GM20431 (cell line): Measurements from ENCODE around the gene TRAPPC2.

Source experiments
- in situ Hi-C: fragments of 300-500 bp; cut with MseI, MboI; formaldehyde crosslinking; loops from one replicate; pipeline ENCODE4 v1.15.0; 2020; ENCODE audit warnings: low sequenced_read_pairs; ENCODE audit not compliant: unreplicated experiment

Gene TRAPPC2

GRCh38 chrX:13702111-13702789 is 32.2 kb downstream of the TRAPPC2 start:
- in situ Hi-C loops: no loop called here

GRCh38 chrX:13700380-13700779 is 34.0 kb downstream of the TRAPPC2 start:
- in situ Hi-C loops: no loop called here

- in situ Hi-C loops: no loop called here
Observed at GRCh38 chrX:13699183-13699826, 35.1 kb downstream of the TRAPPC2 start.

DNA sequence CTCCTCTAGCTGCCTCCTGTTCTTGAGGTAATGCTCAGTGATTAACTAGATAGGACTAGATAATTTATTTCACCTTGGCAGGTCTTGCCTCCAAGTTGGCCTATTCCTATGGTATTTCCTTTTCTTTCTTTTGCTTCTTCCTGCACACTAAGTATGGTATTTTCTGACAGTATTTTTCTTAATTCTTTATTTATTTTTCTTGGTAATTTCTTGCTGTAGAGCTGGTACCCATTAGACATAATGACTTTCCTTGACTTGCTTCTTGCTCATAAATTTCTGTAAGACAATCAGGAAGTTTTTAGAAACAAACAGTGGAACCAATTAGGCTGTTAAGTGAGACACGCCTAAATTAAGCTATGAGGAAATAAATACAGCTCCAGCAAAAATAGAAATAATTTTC is 36.0 kb downstream of the TRAPPC2 start:
- in situ Hi-C loops: no loop called here

DNA sequence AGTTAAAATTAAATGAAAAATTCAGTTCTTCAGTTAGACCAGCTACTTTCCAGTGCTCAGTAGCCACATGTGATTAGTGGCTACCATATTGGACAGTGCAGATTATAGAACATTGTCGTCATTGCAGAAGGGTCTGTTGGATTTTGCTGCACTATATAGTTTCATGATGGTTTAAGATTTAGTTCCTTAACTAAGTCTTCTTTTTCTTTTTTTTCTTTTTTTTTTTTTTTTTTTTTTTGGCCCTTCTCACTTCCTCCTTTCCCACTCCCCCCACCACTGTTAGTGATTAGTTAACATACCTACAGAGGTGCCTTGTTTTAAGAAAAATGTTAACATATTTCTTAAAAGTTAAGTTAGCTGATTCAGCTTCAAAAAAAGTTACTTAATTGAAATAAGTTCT is 36.4 kb downstream of the TRAPPC2 start:
- in situ Hi-C loops: no loop called here

DNA sequence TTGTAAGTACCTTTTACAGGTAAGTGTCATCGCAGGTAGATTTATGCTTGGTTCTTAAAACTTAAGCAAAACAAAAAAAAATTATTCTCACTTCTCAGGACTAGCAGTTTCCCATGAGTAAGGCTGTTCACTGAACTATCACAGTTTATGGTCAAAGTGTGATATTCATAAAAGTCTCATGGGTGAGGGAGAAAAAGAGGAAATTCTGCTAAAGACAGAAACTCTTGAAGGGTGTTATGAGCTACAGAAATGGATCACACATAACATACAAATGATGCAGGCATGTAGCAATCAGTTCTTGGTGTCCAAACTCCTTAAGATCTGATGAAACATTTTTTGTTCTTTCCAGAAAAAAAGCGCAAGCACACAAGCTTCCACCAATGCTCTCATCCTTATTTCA is 37.0 kb downstream of the TRAPPC2 start:
- in situ Hi-C loops: no loop called here

DNA sequence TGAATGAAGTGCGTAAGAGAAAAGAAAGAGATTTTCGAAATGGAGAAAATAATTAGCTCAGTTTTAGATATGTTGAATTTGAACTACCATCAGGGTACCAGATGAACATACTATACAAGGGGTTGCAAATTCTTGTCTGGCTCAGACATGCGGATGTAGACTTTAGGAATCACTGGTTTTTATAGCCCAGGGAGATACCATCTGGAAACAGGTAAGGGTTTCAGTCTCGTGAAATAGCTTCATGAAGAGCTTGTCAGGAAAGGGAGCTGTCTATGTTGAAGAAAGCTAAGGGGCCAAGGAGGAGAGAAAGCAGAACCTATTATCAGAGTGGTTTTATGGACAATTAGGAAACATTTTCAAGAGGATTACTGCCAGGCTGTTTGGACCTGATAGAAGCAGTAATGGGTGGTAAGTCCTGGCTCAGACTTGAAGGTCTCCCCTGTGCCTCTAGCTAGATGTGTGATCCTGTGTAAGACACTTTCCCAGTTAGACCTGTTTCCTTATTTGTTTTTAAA is 38.8 kb downstream of the TRAPPC2 start:
- in situ Hi-C loops: no loop called here

- in situ Hi-C loops: no loop called here
Observed at GRCh38 chrX:13694983-13695382, 39.4 kb downstream of the TRAPPC2 start.

- in situ Hi-C loops: no loop called here
Observed at GRCh38 chrX:13694359-13694758, 40.1 kb downstream of the TRAPPC2 start.

GRCh38 chrX:13693341-13693961 is 41.0 kb downstream of the TRAPPC2 start:
- in situ Hi-C loops: no loop called here

DNA sequence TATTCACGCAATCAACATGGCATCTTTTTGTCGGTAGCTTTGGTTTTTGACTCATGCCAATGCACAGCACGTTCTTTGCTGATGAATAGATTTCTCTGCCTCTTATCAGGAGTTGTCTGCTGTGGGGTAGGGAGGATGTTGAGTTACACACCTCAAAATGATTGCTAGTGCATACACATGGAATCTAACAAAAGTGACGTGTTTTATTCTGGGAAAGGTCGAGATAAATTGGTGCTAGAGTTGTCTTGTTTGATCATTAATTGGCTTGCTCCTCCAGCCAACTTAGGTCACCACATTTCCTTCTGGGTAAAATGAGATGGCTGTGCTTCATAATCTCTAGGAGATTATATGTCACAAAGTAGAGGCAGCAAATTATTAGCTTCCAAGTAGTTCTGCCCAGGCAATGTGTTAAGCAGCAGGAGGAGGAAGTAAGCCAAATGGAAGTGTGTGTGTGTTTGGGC is 41.6 kb downstream of the TRAPPC2 start:
- in situ Hi-C loops: no loop called here

GRCh38 chrX:13691841-13692371 is 42.5 kb downstream of the TRAPPC2 start:
- in situ Hi-C loops: no loop called here

DNA sequence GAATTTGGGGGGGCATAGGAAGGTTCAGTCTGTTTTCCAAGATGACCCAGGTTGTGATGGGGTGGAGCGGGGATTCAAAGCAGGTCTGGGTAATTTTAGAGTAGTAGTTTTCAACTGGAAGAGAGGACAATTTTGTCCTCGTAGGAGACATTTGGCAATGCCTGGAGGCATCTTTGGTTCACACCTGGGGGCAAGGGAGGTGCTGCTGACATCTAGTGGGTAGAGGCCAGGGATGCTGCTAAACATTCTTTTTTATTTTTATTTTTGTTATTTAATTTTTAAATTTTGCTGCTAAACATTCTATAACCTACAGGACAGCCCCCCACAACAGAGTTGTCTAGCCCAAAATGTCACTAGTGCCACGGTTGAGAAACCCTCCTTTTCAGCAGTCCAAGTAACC is 43.6 kb downstream of the TRAPPC2 start:
- in situ Hi-C loops: no loop called here

DNA sequence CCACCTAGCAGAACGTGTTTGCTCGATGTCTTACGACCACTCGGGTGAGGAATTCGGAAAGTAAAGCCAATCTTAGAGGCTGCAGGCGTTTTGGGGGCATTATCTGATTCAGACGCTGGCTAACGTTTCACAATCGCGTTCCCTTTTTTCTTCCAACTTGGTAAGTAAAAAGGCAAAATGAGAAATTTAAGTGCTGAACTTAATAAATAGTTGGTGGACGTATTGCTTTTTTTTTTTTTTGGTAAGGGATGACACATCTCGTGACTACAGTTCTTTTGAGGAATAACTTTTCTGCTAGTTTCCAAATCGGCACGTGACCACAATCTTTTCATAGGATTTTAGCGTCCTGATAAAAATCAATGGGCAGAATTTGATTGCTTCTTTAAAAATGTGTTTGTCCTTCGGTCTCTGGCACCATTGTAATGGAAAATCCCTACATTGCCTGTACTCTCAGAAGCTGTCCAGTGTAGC is 44.6 kb downstream of the TRAPPC2 start:
- in situ Hi-C loops: no loop called here

GRCh38 chrX:13688958-13689740 is 45.3 kb downstream of the TRAPPC2 start, which contains the start of gene RAB9A:
TSS of gene RAB9A (plus strand) at chrX:13689128. CDS start at chrX:13708747, 19,619 bp downstream.
- in situ Hi-C loops: no loop called here

DNA sequence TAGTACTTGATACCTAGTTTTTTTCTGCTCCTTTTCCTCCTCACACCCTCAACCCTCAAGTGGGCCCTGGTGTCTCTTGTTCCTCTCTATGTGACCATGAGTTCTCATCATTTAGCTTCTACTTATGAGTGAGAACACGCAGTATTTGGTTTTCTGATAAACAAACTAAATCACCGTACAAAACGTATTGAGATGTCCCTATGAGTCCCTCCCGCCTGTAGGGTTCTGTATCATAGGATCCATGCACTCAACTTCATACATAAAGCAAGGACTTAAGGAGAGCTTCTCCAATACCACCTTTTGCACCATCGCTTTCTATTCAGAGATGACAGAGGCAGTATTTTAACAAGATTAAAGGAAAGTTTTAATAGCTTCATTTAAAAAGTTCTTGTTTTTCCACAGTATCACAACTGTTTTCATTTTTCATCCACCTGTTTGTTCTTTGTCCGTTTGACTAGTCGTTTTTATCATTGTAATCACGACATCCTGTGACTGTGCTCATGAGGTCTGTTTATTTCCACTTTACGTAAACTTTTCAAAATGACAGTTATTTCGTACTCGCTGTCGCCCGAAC is 45.9 kb downstream of the TRAPPC2 start:
- in situ Hi-C loops: no loop called here

GRCh38 chrX:13687203-13687602 is 47.2 kb downstream of the TRAPPC2 start:
- in situ Hi-C loops: no loop called here

- in situ Hi-C loops: no loop called here
Observed at GRCh38 chrX:13685126-13685763, 49.2 kb downstream of the TRAPPC2 start.

GRCh38 chrX:13684361-13684760 is 50.1 kb downstream of the TRAPPC2 start:
- in situ Hi-C loops: no loop called here
